Measurements from ENCODE around the gene CENPC.
"Not testable (repeated sequence)": the region's sequence is repeated elsewhere in the genome, so short reads cannot be mapped to it uniquely, and the experiment has no call there.

The CENPC gene

DNA sequence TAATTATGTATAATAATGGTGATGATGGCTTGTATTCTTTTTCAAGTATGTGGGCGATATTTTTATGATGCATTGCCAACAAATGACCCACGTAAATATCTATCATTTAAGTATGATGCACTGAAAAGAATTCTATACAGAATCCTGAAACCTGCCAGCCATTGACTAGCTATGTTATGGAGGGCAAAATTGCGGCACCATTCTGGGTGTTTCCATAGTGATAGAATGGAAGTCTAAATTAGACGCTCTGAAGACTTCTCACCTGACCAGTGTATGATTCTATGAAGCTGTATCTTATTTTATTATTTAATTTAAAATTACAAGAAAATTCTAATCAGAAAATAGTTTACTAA, 677 bp upstream of the CENPC start:
- in situ Hi-C loops (cut with HindIII; ENCODE audit: low sequenced_read_pairs), result no loop called here
- DNase-seq (ENCODE audit: low read depth), result no peak
- peak overlapping the region; percentile 75 for H3K4me3 ChIP-seq (ENCODE audit: low read depth, low read length)
- TF ChIP-seq, protein P1, sequence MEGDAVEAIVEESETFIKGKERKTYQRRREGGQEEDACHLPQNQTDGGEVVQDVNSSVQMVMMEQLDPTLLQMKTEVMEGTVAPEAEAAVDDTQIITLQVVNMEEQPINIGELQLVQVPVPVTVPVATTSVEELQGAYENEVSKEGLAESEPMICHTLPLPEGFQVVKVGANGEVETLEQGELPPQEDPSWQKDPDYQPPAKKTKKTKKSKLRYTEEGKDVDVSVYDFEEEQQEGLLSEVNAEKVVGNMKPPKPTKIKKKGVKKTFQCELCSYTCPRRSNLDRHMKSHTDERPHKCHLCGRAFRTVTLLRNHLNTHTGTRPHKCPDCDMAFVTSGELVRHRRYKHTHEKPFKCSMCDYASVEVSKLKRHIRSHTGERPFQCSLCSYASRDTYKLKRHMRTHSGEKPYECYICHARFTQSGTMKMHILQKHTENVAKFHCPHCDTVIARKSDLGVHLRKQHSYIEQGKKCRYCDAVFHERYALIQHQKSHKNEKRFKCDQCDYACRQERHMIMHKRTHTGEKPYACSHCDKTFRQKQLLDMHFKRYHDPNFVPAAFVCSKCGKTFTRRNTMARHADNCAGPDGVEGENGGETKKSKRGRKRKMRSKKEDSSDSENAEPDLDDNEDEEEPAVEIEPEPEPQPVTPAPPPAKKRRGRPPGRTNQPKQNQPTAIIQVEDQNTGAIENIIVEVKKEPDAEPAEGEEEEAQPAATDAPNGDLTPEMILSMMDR (IDR thresholded peaks at IDR 0.05; ENCODE audit: low read depth, low read length, missing control alignments), result no peak

DNA sequence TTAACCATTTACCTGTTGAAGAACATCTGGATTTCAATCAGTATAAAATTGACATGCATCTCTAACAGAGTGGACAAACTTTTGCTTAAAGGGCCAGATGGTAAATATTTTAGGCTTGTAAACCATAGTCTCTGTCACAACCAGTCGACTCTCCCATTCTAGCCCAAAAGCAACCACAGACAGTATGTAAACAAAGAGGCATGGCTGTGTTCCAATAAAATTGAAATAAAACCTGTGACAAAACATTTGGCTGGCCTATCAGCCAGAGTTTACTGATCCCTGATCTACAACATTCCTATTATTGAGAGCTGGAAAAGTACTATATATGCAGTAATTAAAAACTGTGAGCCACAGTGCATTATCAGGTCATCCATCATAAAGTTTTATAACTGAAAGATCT, 3.2 kb downstream of the CENPC start:
- TF ChIP-seq, protein P1 (IDR thresholded peaks at IDR 0.05; ENCODE audit: low read depth, low read length, missing control alignments), result no peak
- H3K4me3 ChIP-seq (ENCODE audit: low read depth, low read length), result no peak overlapping the region
- DNase-seq (ENCODE audit: low read depth), result no peak
- in situ Hi-C loops (cut with HindIII; ENCODE audit: low sequenced_read_pairs), result no loop called here

DNA sequence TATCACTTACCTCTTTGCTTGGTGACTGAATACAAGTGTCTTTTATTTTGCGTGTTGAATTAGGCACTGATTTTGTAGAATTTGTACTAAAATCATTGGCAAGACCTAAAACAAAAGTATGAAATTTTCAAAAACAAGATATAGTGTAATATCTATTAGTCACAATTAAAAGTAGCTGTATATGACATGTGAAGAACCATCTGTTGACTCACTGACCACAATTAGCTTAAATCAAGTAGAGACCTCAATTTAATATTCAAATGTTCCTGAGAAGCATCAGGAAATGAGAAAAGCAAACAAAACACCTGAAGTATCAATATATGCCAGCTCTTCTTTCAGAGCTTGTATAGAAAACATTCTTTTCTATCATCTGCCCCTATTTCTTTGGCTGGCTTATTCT, 5.5 kb downstream of the CENPC start:
- DNase-seq (ENCODE audit: low read depth), result no peak
- no peak overlapping the region for H3K4me3 ChIP-seq (ENCODE audit: low read depth, low read length)
- in situ Hi-C loops (cut with HindIII; ENCODE audit: low sequenced_read_pairs), result no loop called here
- TF ChIP-seq, protein P1 (IDR thresholded peaks at IDR 0.05; ENCODE audit: low read depth, low read length, missing control alignments), result no peak

DNA sequence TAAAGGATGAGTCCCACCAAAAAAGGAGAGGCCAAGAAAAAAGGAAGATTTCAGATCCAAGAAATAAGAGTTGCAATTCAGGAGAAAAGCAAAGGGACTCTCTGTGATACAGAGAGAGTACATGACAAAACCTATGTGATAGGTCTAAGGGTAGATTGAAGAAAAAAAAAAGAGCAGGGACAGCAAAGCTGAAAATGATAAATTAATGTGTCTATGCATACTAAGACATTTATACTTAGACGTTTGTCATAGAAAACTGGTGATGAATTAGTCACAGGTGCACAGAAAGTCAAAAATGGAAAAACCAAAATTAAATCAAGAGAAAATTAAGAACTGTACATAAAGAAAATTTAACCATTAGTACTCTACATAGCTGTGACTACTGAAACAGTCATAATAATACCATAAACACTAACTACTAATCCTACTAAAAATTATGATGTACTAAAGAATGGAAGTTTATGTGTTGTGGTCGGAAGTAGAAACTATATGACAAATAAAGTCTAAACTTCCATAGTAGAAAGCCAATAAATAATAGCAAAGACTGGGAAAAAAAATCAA, 9.9 kb downstream of the CENPC start:
- no peak overlapping the region for H3K4me3 ChIP-seq (ENCODE audit: low read depth, low read length)
- in situ Hi-C loops (cut with HindIII; ENCODE audit: low sequenced_read_pairs), result no loop called here
- TF ChIP-seq, protein P1 (IDR thresholded peaks at IDR 0.05; ENCODE audit: low read depth, low read length, missing control alignments), result no peak
- no peak for DNase-seq (ENCODE audit: low read depth)

DNA sequence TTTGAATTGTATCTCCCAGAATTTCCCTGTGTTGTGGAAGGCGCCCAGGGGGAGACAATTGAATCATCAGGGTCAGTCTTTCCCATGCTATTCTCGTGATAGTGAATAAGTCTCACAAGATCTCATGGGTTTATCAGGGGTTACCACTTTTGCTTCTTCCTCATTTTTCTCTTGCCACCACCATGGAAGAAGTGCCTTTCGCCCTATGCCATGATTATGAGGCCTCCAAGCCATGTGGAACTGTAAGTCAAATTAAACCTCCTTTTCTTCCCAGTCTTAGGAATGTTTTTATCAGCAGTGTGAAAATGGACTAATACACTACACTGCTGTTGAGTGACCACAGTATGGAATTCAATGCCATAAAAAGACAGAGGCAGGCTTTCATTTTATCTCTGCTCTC, 12.2 kb downstream of the CENPC start:
- TF ChIP-seq, protein P1 (IDR thresholded peaks at IDR 0.05; ENCODE audit: low read depth, low read length, missing control alignments), result no peak
- no peak overlapping the region for H3K4me3 ChIP-seq (ENCODE audit: low read depth, low read length)
- no peak for DNase-seq (ENCODE audit: low read depth)
- in situ Hi-C loops (cut with HindIII; ENCODE audit: low sequenced_read_pairs), result no loop called here

DNA sequence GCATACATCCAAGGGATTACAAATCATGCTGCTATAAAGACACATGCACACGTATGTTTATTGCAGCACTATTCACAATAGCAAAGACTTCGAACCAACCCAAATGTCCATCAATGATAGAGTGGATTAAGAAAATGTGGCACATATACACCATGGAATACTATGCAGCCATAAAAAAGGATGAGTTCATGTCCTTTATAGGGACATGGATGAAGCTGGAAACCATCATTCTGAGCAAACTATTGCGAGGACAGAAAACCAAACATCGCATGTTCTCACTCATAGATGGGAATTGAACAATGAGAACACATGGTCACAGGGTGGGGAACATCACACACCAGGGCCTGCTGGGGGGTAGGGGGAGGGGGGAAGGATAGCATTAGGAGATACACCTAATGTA, 12.9 kb downstream of the CENPC start:
- H3K4me3 ChIP-seq (ENCODE audit: low read depth, low read length); in situ Hi-C loops (cut with HindIII; ENCODE audit: low sequenced_read_pairs); DNase-seq (ENCODE audit: low read depth): not testable (repeated sequence)

DNA sequence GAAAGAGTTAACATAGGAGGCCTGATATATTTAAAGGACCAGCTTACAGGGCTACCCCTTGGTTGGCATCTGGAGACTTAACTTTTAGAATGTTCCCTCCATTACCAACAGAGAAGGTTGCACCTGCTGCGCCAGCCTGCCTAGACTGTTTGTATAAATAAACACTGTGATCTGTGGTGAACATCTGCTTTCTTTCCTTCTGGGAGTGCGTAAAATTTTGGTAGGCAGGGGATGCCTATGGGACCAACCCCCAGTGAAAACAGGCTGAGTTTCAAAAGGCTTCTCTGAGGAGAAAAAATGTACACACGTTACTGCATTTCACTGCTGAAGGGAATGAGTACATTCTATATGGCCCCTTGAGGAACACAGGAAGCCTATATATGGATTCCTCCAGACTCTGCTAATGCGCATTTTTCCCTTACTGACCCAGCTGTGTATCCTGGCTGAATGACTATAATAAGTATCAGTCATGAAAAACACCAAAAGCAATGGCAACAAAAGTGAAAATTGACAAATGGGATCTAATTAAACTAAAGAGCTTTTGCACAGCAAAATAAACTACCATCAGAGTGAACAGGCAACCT, 13.8 kb downstream of the CENPC start:
- no peak overlapping the region for H3K4me3 ChIP-seq (ENCODE audit: low read depth, low read length)
- TF ChIP-seq, protein P1 (IDR thresholded peaks at IDR 0.05; ENCODE audit: low read depth, low read length, missing control alignments), result no peak
- in situ Hi-C loops (cut with HindIII; ENCODE audit: low sequenced_read_pairs), result no loop called here
- DNase-seq (ENCODE audit: low read depth), result no peak

DNA sequence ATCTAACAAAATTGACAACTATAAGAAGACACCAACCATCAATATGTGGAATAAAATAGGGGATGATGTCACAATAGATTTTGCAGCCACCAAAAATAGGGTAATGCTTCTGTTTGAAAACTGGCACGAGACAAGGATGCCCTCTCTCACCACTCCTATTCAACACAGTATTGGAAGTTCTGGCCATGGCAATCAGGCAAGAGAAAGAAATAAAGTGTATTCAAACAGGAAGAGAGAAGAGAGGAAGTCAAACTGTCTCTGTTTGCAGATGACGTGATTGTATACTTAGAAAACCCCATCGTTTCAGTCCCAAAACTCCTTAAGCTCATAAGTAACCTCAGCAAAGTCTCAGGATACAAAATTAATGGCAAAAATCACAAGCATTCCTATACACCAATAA, 21.2 kb downstream of the CENPC start:
- in situ Hi-C loops (cut with HindIII; ENCODE audit: low sequenced_read_pairs); DNase-seq (ENCODE audit: low read depth): not testable (repeated sequence)

More for the DNA sequence above, 21.2 kb downstream of the CENPC start:
- not testable (repeated sequence) for H3K4me3 ChIP-seq (ENCODE audit: low read depth, low read length)
